MM.1S (cell line): ENCODE measurements around the gene TIAL1.

ENCODE experiments used
- DNase-seq: peaks from one replicate; pipeline ENCODE4 v3.0.0-alpha.2; 2015
- H2AFZ ChIP-seq: fragments of 300-600 bp; sonication (generic); 2 replicates; pipeline ENCODE4 v1.6.0; 2016; ENCODE audit warnings: antibody characterized with exemption, low read length
- H3F3A ChIP-seq: fragments of 300-600 bp; sonication (generic); 2 replicates; pipeline ENCODE4 v1.6.1; 2016; ENCODE audit warnings: mild to moderate bottlenecking, antibody characterized with exemption, low read length, moderate library complexity, mixed read lengths; ENCODE audit not compliant: insufficient read depth
- H3K27ac ChIP-seq: fragments of 300-600 bp; sonication (generic); 2 replicates; pipeline ENCODE4 v1.5.1; 2016; ENCODE audit warnings: mild to moderate bottlenecking, low read length
- H3K27me3 ChIP-seq: fragments of 300-600 bp; sonication (generic); replicated peaks from 2 replicates; pipeline ENCODE4 v1.6.0; 2016; ENCODE audit warnings: low read length; ENCODE audit not compliant: insufficient read depth
- H3K36me3 ChIP-seq: fragments of 300-600 bp; sonication (generic); replicated peaks from 2 replicates; pipeline ENCODE4 v1.6.1; 2016; ENCODE audit warnings: mild to moderate bottlenecking, low read length, mixed read lengths; ENCODE audit not compliant: insufficient read depth
- H3K4me1 ChIP-seq: fragments of 300-600 bp; sonication (generic); 2 replicates; pipeline ENCODE4 v1.6.1; 2016; ENCODE audit warnings: low read length, mixed read lengths
- H3K4me2 ChIP-seq: fragments of 300-600 bp; sonication (generic); 2 replicates; pipeline ENCODE4 v1.6.0; 2016; ENCODE audit warnings: low read depth, low read length
- H3K4me3 ChIP-seq: fragments of 300-600 bp; sonication (generic); 2 replicates; pipeline ENCODE4 v1.5.1; 2016; ENCODE audit warnings: low read length, mixed read lengths
- H3K79me2 ChIP-seq: fragments of 300-600 bp; sonication (generic); 2 replicates; pipeline ENCODE4 v1.6.1; 2016; ENCODE audit warnings: mixed run types, low read length, mixed read lengths
- H3K9ac ChIP-seq: fragments of 300-600 bp; sonication (generic); 2 replicates; pipeline ENCODE4 v1.6.1; 2016; ENCODE audit warnings: low read length, mixed read lengths
- H3K9me2 ChIP-seq: fragments of 300-600 bp; sonication (generic); replicated peaks from 2 replicates; pipeline ENCODE4 v1.6.1; 2016; ENCODE audit warnings: mild to moderate bottlenecking, low read length, mixed read lengths; ENCODE audit not compliant: insufficient read depth
- H3K9me3 ChIP-seq: fragments of 300-600 bp; sonication (generic); replicated peaks from 2 replicates; pipeline ENCODE4 v1.6.1; 2016; ENCODE audit warnings: mild to moderate bottlenecking, low read length, mixed read lengths; ENCODE audit not compliant: insufficient read depth
- H4K20me1 ChIP-seq: fragments of 300-600 bp; sonication (generic); 2 replicates; pipeline ENCODE4 v1.6.1; 2016; ENCODE audit warnings: mild to moderate bottlenecking, low read length, moderate library complexity, mixed read lengths; ENCODE audit not compliant: insufficient read depth
- EZH2 ChIP-seq: fragments of 300-600 bp; sonication (generic); optimal IDR thresholded peaks from 2 replicates; pipeline ENCODE3; 2017; ENCODE audit warnings: low read depth, mild to moderate bottlenecking, antibody characterized with exemption, low read length, mixed read lengths
- EZH2phosphoT487 ChIP-seq: fragments of 300-600 bp; sonication (generic); IDR thresholded peaks from 2 replicates; pipeline ENCODE4 v1.6.1; 2018; ENCODE audit warnings: antibody characterized with exemption, low read length
- TF ChIP-seq, protein P1 (sequence below): fragments of 300-600 bp; sonication (generic); IDR thresholded peaks from 2 replicates; pipeline ENCODE4 v1.5.1; 2016; ENCODE audit warnings: antibody characterized with exemption, low read length, mixed read lengths

TIAL1 gene

GRCh38 chr10:119608316-119609155 is 11.8 kb upstream of the TIAL1 start:
- Histone ChIP-seq H3K4me1 (no peaks in the 10 kb centered on the region), H3K27me3 (no peaks in the 10 kb centered on the region), H4K20me1 (no peaks in the 10 kb centered on the region), H3F3A (no peaks in the 10 kb centered on the region), H3K9ac (no peak overlapping the region), H3K9me3 (no peaks in the 10 kb centered on the region), H3K36me3 (no peaks in the 10 kb centered on the region), H2AFZ (peak overlapping the region; percentile 27), H3K9me2 (no peaks in the 10 kb centered on the region), H3K27ac (no peak overlapping the region), H3K79me2 (no peaks in the 10 kb centered on the region), H3K4me3 (no peak overlapping the region), H3K4me2 (peak overlapping the region; percentile 6; the same call in 1 of the 2 replicates)
- TF ChIP-seq EZH2phosphoT487, result no peak
- no peak for TF ChIP-seq EZH2
- TF ChIP-seq, protein P1, sequence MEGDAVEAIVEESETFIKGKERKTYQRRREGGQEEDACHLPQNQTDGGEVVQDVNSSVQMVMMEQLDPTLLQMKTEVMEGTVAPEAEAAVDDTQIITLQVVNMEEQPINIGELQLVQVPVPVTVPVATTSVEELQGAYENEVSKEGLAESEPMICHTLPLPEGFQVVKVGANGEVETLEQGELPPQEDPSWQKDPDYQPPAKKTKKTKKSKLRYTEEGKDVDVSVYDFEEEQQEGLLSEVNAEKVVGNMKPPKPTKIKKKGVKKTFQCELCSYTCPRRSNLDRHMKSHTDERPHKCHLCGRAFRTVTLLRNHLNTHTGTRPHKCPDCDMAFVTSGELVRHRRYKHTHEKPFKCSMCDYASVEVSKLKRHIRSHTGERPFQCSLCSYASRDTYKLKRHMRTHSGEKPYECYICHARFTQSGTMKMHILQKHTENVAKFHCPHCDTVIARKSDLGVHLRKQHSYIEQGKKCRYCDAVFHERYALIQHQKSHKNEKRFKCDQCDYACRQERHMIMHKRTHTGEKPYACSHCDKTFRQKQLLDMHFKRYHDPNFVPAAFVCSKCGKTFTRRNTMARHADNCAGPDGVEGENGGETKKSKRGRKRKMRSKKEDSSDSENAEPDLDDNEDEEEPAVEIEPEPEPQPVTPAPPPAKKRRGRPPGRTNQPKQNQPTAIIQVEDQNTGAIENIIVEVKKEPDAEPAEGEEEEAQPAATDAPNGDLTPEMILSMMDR, result peak; percentile 52
- DNase-seq, result no peak

DNA sequence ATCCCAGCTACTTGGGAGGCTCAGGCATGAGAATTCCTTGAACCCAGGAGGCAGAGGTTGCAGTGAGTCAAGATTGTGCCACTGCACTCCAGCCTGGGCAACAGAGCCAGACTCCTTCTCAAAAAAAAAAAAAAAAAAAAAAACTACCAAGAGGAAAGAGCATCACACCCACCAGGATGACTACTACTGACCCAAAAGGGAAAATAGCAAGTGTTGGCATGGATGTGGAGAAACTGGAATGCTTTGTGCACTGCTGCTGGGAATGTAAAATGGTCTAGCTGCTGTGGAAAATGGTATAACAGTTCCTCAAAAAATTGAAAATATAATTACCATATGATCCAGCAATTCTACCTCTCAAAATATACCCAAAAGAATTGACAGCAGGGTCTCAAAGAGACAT is 7.7 kb upstream of the TIAL1 start:
- H3K79me2 ChIP-seq, result no peaks in the 10 kb centered on the region

GRCh38 chr10:119602241-119603095 is 5.7 kb upstream of the TIAL1 start:
- peaks cover under 1% of the 10 kb centered on the region; the same call in 1 of the 2 replicates for H3F3A ChIP-seq

More for the DNA sequence above, 7.7 kb upstream of the TIAL1 start:
- TF ChIP-seq EZH2 (no peak), EZH2phosphoT487 (no peak)
- TF ChIP-seq, protein P1, result no peak
- Histone ChIP-seq H4K20me1 (no peaks in the 10 kb centered on the region), H3K9me2 (no peaks in the 10 kb centered on the region), H3K9ac (no peak overlapping the region), H3F3A (no peaks in the 10 kb centered on the region), H3K36me3 (no peaks in the 10 kb centered on the region), H3K27ac (no peak overlapping the region), H3K4me2 (no peak overlapping the region), H3K27me3 (no peaks in the 10 kb centered on the region), H3K4me1 (no peaks in the 10 kb centered on the region), H3K9me3 (no peaks in the 10 kb centered on the region), H2AFZ (no peak overlapping the region), H3K4me3 (no peak overlapping the region)
- no peak for DNase-seq

More at GRCh38 chr10:119602241-119603095, 5.7 kb upstream of the TIAL1 start:
- Histone ChIP-seq H3K9me3 (no peaks in the 10 kb centered on the region), H3K9ac (no peak overlapping the region), H3K4me1 (peaks cover 7% of the 10 kb centered on the region; the same call in 1 of the 2 replicates), H3K4me2 (no peak overlapping the region), H2AFZ (no peak overlapping the region), H3K27ac (no peak overlapping the region), H3K4me3 (no peak overlapping the region), H4K20me1 (no peaks in the 10 kb centered on the region), H3K27me3 (no peaks in the 10 kb centered on the region), H3K79me2 (0 out of 2 replicates have a peak, but pooled peaks cover 6% of the 10 kb centered on the region), H3K36me3 (no peaks in the 10 kb centered on the region), H3K9me2 (no peaks in the 10 kb centered on the region)
- TF ChIP-seq, protein P1, result peak; percentile 67
- TF ChIP-seq EZH2phosphoT487, result no peak
- peak; percentile 33 for DNase-seq
